Embryonic facial prominence (tissue), 1 donor: ENCODE results near the gene TROAP.
A peak's percentile ranks its signal among the peaks of the same experiment; 100 is the strongest.
"Not testable (repeated sequence)": the region's sequence is repeated elsewhere in the genome, so short reads cannot be mapped to it uniquely, and the experiment has no call there.

ENCODE experiments used
- DNase-seq: peaks from one replicate; pipeline ENCODE4 v3.0.0-alpha.2; 2016; ENCODE audit errors: extremely low spot score

TROAP gene

GRCh38 chr12:49366652-49367380 lies 43.8 kb downstream of the TROAP start:
- DNase-seq: peak; percentile 86

GRCh38 chr12:49367381-49368239 lies 44.6 kb downstream of the TROAP start, which contains the start of gene SPATS2:
Gene SPATS2, plus strand, starts transcription at chr12:49367462. Its CDS starts 93,551 bp downstream, at chr12:49461013.
- DNase-seq: no peak

- DNase-seq: no peak
Measured at GRCh38 chr12:49368240-49368600, 45.2 kb downstream of the TROAP start.

- DNase-seq: no peak
Measured at GRCh38 chr12:49369411-49370145, 46.5 kb downstream of the TROAP start.

GRCh38 chr12:49370539-49370938 lies 47.5 kb downstream of the TROAP start:
- DNase-seq: no peak

GRCh38 chr12:49375406-49375805 lies 52.4 kb downstream of the TROAP start:
- no peak for DNase-seq

- no peak for DNase-seq
Measured at GRCh38 chr12:49377386-49377785, 54.3 kb downstream of the TROAP start.

- not testable (repeated sequence) for DNase-seq
Measured at GRCh38 chr12:49380184-49380583, 57.1 kb downstream of the TROAP start.
